ENCODE data around the gene CRTAP.
A peak's percentile ranks its signal among the peaks of the same experiment; 100 is the strongest.
"Not testable (repeated sequence)": the region's sequence is repeated elsewhere in the genome, so short reads cannot be mapped to it uniquely, and the experiment has no call there.

The CRTAP gene

DNA sequence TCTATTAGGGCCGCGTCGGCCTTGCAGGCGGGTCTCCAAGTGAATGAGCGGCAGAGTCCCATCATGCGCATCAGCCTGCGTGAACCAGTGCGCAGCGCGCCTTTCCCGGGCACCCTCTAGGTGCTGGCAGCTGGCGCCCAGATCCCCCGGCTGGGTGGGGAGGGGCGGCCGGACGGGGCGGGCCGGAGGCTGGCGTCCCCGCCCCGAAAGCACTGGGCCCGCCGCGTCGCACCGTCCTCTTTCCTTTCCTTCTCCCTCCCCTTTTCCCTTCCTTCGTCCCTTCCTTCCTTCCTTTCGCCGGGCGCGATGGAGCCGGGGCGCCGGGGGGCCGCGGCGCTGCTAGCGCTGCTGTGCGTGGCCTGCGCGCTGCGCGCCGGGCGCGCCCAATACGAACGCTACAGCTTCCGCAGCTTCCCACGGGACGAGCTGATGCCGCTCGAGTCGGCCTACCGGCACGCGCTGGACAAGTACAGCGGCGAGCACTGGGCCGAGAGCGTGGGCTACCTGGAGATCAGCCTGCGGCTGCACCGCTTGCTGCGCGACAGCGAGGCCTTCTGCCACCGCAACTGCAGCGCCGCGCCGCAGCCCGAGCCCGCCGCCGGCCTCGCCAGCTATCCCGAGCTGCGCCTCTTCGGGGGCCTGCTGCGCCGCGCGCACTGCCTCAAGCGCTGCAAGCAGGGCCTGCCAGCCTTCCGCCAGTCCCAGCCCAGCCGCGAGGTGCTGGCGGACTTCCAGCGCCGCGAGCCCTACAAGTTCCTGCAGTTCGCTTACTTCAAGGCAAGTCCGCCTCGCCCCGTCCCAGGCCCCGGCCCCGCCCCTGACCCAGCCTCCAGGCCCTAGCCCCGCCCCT is at the start of gene CRTAP:
Gene CRTAP (plus strand): TSS at position 243 of the 850 bp plus-strand sequence. CDS start 64 bp downstream, at position 307.
- peak; percentile 85 to 87 for DNase-seq

GRCh38 chr3:33064929-33065328 is 48.9 kb upstream of the CRTAP start:
- no peak for DNase-seq

DNA sequence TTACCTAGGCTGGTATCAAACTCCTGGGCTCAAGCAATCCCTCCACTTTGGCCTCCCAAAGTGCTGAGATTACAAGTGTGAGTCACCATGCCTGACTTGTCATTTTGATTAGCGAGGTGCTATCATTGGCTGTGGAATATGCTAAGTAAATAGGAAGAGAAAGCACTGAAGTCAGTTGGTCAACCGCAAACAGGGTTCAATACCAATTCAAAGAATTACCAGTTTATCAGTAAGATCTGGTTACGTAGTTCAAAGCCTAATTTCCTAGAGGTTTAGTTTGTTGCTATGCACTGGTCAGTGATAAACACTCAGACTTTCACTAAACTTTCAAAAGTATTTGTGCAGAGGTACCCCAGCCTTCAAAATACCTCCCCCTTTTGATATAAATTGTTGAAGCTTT is 46.3 kb upstream of the CRTAP start:
- DNase-seq: no peak

- not testable (repeated sequence) for DNase-seq
Observed at GRCh38 chr3:33069862-33070261, 44.0 kb upstream of the CRTAP start.

- no peak for DNase-seq
Observed at GRCh38 chr3:33071181-33071580, 42.6 kb upstream of the CRTAP start.

DNA sequence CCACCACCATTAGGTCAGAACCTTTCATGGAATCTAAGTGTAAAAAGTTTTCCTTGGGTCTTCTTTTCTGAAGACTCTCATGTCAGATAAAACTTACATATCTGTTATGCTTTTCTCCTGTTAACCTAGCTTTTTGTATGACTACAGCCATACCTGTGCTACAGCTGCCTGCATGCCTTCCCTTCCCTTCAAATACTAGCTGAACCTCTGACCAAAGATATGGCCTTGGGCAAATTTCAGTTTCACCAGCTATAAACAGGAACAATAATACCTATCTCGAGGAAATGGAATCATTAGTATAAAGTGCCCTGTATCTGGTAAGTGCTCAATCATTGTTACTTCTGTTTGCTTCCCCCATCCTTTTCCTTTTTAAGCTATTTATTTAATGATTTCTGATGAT is 41.9 kb upstream of the CRTAP start:
- DNase-seq: no peak

DNA sequence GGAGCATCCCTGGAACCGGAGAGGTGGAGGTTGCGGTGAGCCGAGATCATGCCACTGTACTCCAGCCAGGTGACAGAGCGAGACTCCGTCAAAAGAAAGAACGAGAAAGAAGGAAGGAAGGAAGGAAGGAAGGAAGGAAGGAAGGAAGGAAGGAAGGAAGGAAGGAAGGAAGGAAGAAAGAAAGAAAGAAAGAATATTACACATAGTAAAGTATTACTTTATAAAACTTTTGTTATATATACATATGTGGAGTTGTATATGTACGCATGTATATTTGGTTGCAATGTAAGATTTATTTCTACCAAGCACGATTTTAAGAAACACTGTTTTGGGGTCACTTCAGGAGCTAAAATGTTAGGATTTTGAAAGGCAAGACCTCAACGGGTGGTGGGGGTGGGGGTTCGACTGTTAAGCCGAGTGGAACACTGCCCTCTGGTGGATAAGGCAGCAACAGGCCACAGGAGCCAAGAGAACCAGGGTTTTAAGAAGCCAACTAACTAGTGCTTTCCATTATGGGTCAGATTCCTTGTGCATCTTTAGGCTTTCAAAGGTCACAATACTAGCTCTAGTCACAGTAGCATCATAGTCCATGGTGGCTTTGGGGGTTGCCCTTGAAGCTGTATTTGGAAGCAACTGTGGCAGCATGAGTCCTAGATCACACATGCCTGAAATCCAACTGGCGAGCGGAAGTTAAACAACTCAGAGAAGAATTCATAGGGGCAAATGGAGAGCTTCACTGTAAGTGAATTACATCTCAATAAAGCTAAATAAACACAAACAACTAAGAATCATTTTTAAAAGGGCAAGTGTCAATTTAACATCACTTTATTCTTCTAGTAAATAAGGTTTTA is 39.4 kb upstream of the CRTAP start:
- DNase-seq: peak in 1 of 2 donors; percentile 79

- DNase-seq: no peak
Observed at GRCh38 chr3:33075995-33076394, 37.8 kb upstream of the CRTAP start.

- DNase-seq: no peak
Observed at GRCh38 chr3:33076952-33077351, 36.9 kb upstream of the CRTAP start.

GRCh38 chr3:33077976-33078375 is 35.8 kb upstream of the CRTAP start:
- no peak for DNase-seq

GRCh38 chr3:33079813-33080212 is 34.0 kb upstream of the CRTAP start:
- not testable (repeated sequence) for DNase-seq

DNA sequence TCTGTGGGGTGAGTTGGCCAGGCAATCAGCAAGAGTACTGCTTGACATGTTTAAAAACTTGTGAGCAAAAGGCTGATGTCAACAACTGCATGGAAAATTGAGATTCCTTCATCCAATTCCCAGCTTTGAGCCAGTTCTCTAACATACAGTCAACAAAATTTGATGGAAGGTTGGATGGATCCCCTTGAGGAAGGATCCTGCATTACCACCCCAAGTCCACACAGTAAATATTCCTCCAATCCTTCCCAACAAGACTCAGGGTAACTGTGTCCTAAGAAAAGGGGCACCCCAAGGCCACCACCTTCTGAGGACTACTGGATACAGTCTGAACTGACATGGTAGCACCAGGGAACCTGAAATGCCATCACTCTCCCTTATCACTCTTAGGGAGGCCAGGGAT is 32.0 kb upstream of the CRTAP start:
- DNase-seq: no peak

DNA sequence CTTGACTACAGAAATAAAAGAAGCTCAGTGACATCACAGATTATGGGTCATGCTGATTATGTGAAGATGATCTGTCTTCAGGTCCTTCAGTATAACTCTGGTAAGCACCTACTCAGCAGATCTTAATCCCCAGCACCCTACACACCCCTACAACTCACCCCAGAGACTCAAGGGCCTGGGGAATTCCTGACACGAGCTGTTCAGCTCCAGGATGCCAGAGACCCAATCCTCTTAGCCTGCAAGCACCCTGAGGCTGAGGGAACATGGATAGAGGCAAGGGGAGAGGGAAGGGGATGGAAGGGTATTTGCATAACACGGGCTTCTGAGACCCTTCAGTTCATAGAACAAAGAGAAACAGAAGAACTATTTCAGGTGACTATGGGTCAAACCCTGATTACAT is 29.9 kb upstream of the CRTAP start:
- DNase-seq: no peak

- DNase-seq: peak in 1 of 2 donors; percentile 42
Observed at GRCh38 chr3:33088691-33089090, 25.1 kb upstream of the CRTAP start.

- DNase-seq: peak; percentile 46 to 64
Observed at GRCh38 chr3:33089515-33089914, 24.3 kb upstream of the CRTAP start.

DNA sequence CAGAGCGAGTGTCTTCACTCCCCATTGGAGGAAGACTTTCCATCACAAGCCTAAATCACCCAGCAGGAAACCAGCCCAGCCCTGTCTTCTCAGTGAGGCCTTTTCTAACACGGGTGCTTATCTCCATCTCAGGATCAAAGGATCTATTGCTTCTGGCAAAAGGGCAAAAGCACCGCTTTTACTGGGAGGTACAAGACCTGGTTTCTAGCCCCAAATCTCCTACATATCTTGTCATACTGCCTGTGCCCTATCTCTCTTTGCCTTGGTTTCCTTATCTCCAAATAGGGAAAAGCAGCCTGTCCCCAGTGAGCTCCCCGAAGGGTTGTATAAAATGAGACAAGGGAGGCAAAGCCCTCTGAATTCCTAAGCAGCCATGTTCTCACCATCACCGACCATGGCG is 22.1 kb upstream of the CRTAP start:
- DNase-seq: no peak

DNA sequence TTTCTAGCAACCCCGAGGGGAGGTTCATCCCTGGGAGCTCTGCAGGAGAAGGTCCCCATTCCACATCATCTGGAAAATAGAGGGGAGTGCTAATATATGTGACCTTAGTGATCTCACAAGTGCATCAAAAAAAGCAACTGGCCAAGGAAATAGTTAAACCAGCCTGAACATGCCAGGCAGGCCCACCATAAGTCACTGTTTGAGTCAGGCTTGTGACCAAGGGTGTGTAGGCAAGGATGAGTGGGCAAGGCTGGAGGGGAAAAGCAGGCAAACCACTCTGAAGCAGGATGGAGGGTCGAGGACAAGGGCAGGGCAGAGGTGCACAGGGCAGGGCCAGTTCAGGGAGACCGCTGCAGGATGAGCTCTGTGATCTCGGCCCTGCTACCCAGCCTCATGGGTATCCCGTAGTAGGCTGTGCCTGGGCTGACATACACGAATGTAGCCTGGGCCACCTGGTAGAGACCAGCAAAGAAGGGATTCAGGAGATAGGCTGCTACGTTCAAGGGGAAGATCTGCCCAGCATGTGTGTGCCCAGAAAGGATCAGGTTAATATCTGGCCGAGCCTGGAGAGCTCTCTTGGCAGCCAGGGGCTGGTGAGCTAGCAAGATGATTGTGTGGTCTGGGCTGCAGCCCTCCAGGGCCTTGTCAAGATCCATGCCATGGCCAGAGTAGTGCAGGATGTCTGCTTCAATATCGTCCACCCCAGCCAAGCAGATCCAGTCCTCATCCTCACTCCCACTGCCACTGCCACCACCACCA is 21.1 kb upstream of the CRTAP start:
- DNase-seq: no peak

GRCh38 chr3:33093847-33094246 is 20.0 kb upstream of the CRTAP start:
- DNase-seq: no peak

DNA sequence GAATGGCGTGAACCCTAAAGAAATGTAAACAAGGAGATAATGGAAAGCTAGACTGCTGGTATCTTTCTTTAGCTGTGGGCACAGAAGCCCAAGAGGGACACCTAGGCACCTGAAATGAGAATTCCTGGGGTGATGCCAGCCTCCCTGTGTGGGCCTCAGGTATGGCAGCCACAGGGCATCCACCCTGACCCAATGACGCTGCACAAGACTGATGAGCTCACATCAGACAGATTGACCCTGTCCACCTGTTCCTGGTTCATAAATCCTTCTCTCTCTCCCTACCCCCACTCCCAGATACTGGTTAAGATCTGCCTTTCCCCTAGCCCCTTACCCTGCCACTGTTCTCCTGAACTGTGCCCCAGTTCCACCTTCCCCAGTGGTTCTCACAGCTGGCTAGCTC is 18.4 kb upstream of the CRTAP start:
- no peak for DNase-seq

- DNase-seq: peak; percentile 48 to 61
Observed at GRCh38 chr3:33096093-33096868, 17.5 kb upstream of the CRTAP start.

- no peak for DNase-seq
Observed at GRCh38 chr3:33099109-33099645, 14.6 kb upstream of the CRTAP start.

DNA sequence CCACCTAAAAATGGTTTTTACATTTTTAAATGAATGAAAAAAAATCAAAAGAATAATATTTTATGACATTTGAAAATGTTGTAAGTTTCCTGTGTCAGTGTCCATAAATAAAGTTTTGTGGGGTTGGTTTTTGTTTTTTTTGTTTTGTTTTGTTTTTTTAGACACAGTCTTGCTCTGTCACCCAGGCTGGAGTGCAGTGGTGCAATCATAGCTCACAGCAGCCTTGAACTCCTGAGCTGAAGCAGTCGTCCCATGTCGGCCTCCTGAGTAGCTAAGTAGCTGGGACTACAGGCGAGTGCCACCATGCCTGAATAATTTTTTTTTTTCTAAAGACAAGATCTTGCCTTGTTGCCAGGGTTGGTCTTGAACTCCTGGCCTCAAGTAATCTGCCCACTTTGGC is 14.1 kb upstream of the CRTAP start:
- DNase-seq: no peak

Data from inflammatory macrophage treated with lipopolysaccharide for 1 hour (primary cell).